HFF-Myc (cell line): ENCODE results near the gene NET1.

Experiments used
- DNase-seq: peaks from one replicate; pipeline ENCODE4 v3.0.0-alpha.2; 2011; ENCODE audit warnings: low read depth; ENCODE audit errors: extremely low read depth
- H3K4me3 ChIP-seq: replicated peaks from 2 replicates; pipeline ENCODE4 v1.5.1; 2011; ENCODE audit warnings: low read depth, mild to moderate bottlenecking, control low read depth, low read length
- TF ChIP-seq, protein P1 (sequence below): IDR thresholded peaks from 2 replicates; pipeline ENCODE4 v1.5.1; 2012; ENCODE audit warnings: mild to moderate bottlenecking, low read depth, low read length, control low read depth; ENCODE audit errors: missing control alignments

The NET1 gene

DNA sequence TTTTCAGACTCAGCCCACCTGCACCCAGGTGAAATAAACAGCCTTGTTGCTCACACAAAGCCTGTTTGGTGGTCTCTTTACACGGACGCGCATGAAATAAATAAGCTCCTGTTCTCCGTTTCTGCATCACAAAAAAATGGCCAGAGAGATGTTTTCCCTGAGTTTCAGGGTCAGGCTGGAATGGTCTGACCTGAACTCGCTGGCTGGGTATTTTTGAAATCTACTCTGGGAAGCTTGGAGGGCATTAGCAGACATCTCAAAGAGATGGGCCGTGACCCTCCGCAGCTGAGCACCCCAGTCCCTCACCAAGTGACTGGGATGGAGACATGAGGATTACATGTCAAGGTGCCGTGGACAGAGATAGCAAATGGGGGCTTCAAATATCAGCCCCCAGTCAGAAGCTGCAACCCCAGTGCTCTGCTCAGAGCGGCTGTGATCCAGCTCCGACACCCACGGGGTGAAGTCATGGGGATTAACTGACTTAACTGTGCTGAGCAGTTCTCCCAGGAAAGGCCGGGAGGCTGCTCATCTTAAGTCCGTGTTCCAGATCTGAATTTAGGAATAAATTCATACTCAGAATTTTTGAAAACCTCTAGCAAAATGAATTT is 64.7 kb downstream of the NET1 start:
- no peak overlapping the region for H3K4me3 ChIP-seq
- no peak for DNase-seq
- TF ChIP-seq, protein P1, sequence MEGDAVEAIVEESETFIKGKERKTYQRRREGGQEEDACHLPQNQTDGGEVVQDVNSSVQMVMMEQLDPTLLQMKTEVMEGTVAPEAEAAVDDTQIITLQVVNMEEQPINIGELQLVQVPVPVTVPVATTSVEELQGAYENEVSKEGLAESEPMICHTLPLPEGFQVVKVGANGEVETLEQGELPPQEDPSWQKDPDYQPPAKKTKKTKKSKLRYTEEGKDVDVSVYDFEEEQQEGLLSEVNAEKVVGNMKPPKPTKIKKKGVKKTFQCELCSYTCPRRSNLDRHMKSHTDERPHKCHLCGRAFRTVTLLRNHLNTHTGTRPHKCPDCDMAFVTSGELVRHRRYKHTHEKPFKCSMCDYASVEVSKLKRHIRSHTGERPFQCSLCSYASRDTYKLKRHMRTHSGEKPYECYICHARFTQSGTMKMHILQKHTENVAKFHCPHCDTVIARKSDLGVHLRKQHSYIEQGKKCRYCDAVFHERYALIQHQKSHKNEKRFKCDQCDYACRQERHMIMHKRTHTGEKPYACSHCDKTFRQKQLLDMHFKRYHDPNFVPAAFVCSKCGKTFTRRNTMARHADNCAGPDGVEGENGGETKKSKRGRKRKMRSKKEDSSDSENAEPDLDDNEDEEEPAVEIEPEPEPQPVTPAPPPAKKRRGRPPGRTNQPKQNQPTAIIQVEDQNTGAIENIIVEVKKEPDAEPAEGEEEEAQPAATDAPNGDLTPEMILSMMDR = no peak

DNA sequence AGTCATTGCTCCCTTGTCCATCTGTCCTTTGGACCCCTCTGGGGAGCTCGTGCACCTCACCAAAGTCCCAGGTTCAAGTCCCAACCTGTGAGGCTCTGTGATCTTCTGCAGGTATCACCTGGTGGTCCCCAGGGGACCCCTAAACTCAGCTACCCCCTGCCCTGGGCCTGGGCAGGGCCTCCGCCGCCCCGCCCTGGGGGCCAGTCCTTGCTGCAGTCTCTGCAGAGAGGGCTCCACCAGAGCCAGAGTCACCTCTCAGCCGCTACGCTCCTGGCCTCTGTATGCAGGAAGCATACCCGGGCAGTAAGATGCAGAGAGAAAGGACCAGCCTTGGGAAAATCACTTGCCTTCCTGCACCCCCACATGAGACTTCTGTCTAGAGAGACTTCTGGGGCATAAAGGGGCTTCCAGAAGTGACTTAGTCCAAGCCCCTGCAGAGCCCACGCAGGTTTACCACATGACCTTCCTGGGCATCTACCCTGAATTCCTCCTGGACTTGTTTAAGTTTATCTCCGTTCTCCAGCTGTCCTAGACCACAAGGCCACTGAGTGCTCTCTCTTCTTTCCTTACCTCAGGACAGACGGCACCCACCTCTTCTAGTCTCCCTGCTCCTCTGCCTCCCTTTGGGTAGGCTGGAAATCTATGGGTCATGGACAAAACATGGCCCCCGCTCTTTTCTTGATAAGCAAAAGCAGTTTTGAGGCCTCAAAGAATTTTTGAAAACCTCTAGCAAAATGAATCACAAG is 65.8 kb downstream of the NET1 start:
- H3K4me3 ChIP-seq = no peak overlapping the region
- no peak for DNase-seq
- TF ChIP-seq, protein P1 = no peak

DNA sequence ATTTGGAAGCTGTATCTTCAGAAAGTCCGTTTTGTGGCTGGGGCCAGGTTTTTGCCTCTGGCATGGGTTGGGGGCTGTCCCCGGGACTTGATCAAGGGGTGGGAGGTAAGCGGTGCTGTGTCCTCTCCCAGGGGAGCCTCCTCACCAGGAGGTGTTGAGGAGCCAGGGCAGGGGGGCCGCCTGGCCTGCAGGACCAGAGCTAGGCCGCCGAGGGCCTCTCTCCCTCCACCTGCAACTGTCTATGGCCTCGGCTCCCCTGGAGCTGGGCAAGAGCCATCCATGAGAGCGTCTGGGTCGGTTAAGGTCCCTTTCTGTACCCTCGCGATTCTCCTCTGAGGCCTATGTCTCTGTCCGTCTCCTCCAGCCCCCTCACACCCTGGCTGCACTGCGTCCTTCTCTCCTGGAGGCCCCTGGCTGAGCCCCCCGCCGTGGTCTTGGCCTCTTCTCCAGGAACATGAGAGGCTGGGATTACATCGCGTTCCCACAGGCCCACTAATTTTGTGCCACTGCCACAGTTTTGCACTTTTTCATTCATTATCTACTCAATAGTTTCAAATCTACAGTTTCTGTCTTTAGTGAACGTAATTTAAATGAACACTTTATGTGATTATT is 66.4 kb downstream of the NET1 start:
- no peak overlapping the region for H3K4me3 ChIP-seq
- no peak for DNase-seq
- TF ChIP-seq, protein P1 = no peak

DNA sequence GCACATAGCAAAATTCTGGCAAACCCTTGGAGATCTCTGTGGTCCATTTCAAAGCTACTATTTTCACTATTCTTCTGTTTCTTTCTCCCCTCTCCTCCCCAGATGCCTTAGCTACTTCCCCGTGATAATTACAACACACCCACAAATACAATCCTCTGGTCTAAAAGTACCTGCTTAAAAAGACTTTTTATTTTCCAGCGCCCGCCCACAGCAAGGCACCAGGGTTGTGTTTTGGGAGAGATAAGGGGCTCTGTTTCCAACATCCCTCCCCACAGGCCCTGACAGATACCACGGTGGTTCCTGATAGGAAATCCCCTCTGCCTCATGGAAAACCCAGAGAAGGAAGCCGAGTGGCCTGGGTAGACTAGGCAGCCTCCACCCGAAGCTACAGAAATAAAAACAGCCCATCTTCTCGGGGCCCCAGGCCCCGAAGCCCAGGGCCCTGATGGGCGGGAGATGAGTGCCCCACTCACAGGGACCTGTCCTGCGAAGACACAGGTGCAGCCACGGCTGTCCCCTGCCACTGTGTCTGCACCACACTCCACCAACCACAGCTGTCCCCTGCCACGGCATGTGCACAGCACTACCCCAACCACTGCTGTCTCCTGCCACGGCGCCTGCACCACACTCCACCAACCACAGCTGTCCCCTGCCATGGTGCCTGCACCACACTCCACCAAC is 67.3 kb downstream of the NET1 start:
- no peak overlapping the region for H3K4me3 ChIP-seq
- TF ChIP-seq, protein P1 = no peak
- no peak for DNase-seq

DNA sequence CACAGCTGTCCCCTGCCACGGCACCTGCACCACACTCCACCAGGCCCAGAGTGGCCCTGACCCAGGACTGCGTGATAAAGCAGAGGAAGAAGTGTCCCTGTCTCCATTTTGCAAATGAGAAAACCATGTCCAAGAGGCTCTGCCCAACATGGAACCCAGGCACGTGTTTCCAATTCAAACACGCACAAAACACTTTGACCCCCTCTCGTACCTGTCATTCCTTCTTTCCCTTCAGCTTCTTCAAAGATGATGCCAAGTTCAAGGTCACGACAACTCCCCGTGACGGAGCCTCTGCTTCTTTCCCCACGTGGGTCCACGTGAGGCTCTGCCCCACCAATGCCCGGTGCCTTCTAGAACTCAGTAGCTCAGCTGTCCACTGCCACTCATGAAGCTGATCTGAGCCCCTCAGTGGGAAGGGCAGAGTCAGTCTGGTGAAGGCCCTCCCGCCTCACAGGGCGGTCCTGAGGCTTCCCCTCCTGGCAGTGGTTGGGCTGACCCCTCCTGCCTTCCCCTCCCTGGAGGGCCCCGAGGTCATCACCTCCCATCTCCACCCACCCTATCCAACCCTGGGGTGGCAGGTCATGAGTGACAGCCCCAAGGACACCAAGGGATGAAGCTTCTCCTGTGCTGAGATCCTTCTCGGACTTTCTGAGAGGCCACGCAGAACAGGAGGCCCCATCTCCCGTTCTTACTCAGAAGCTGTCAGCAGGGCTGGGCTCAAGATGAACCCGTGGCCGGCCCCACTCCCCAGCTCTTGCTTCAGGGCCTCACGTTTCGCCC is 68.0 kb downstream of the NET1 start:
- no peak overlapping the region for H3K4me3 ChIP-seq
- DNase-seq = no peak
- TF ChIP-seq, protein P1 = no peak

DNA sequence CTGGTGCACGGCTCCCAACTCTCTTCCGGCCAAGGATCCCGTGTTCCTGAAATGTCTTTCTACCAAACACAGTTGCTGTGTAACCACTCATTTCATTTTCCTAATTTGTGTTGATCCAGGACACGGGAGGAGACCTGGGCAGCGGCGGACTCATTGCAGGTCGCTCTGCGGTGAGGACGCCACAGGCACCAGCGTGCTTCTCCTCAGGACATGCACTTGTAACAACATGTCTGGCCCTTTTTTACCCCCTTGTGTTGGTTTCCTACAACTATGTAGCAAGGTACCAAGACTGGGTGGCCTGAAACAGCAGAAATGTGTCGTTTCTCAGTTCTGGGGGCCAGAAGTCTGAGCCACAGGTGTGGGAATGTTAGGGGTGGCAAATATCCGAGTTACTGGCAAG is 68.8 kb downstream of the NET1 start:
- no peak for DNase-seq
- TF ChIP-seq, protein P1 = no peak

More for the DNA sequence above, 68.8 kb downstream of the NET1 start:
- H3K4me3 ChIP-seq = no peak overlapping the region
